Tibial nerve (tissue), 4 donors: ENCODE data around the gene ESRRB.

Source experiments
- EP300 ChIP-seq, 2 donors: sonication (generic); formaldehyde crosslinking; IDR thresholded peaks; one replicate each; pipeline ENCODE4 v1.6.1; 2017; ENCODE audit warnings: antibody characterized with exemption in 2 of 2, mild to moderate bottlenecking in 1 of 2
- POLR2A ChIP-seq, 2 donors: fragments of 450-650 bp; IDR thresholded peaks; one replicate each; pipeline ENCODE4 v1.6.1; 2017; ENCODE audit warnings: antibody characterized with exemption in 2 of 2, mild to moderate bottlenecking in 2 of 2, moderate library complexity in 2 of 2
- TF ChIP-seq, protein P1 (sequence below), 5 experiments: fragments of 200-600 bp in 3 of 5; fragments of 450-650 bp in 2 of 5; sonication (generic) in 3 of 5; IDR thresholded peaks; one replicate each; pipeline ENCODE4 v1.5.1; 2016 to 2019; ENCODE audit warnings: antibody characterized with exemption in 5 of 5, mild to moderate bottlenecking in 3 of 5, moderate library complexity in 2 of 5

DNA sequence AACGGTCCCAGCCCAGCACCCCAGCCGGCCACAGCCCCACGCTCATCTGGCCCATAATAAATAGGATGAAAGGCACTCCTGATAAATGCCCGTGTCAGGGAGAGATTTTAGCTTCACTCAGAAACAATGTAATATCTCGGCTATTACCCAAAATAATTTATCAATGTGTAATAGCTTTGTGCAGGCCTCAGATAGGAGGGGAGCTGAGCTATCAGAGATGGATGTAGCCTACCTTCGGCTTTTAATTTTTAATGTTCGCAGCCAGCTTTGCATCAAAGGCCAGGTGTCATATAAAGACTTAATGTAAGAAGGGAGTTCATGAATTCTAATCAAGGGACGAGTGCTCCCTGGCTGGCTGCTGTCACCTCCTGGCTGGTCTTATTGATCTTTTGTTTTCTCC, 171.9 kb downstream of the ESRRB start:
- TF ChIP-seq EP300 (IDR thresholded peaks at IDR 0.05) (no peak), POLR2A (IDR thresholded peaks at IDR 0.05) (no peak)
- TF ChIP-seq, protein P1, sequence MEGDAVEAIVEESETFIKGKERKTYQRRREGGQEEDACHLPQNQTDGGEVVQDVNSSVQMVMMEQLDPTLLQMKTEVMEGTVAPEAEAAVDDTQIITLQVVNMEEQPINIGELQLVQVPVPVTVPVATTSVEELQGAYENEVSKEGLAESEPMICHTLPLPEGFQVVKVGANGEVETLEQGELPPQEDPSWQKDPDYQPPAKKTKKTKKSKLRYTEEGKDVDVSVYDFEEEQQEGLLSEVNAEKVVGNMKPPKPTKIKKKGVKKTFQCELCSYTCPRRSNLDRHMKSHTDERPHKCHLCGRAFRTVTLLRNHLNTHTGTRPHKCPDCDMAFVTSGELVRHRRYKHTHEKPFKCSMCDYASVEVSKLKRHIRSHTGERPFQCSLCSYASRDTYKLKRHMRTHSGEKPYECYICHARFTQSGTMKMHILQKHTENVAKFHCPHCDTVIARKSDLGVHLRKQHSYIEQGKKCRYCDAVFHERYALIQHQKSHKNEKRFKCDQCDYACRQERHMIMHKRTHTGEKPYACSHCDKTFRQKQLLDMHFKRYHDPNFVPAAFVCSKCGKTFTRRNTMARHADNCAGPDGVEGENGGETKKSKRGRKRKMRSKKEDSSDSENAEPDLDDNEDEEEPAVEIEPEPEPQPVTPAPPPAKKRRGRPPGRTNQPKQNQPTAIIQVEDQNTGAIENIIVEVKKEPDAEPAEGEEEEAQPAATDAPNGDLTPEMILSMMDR (IDR thresholded peaks at IDR 0.05): no peak
